Sigmoid colon (tissue), 7 donors: Measurements from ENCODE around the gene ATP1B3. TPM values are rescaled to one million over a fixed set of nuclear protein-coding genes. Genes with fewer than 3 reads are reported as not detected.

Source experiments
- DNase-seq: peaks from one replicate; pipeline ENCODE4 v3.0.0-alpha.2; 2019
- H3K27ac ChIP-seq, 4 donors: fragments of 200-600 bp; sonication (generic); one replicate each; pipeline ENCODE4 v1.5.1; 2016 to 2019; ENCODE audit warnings: mild to moderate bottlenecking in 1 of 4
- H3K27me3 ChIP-seq, 3 donors: fragments of 200-600 bp; sonication (generic); one replicate each; pipeline ENCODE4 v1.5.1; 2019; ENCODE audit warnings: mild to moderate bottlenecking in 1 of 3
- H3K36me3 ChIP-seq, 4 donors: fragments of 200-600 bp; sonication (generic); one replicate each; pipeline ENCODE4 v1.5.1; 2016 to 2019
- H3K4me1 ChIP-seq, 4 donors: fragments of 200-600 bp; sonication (generic); one replicate each; pipeline ENCODE4 v1.5.1; 2017 to 2019
- H3K4me3 ChIP-seq, 4 donors: fragments of 200-600 bp; sonication (generic); one replicate each; pipeline ENCODE4 v1.5.1; 2017 to 2019; ENCODE audit warnings: mild to moderate bottlenecking in 2 of 4, moderate library complexity in 1 of 4
- H3K9me3 ChIP-seq, 4 donors: fragments of 200-600 bp in 3 of 4; sonication (generic) in 3 of 4; one replicate each; pipeline versions ENCODE4 v1.5.1 to v1.6.1; 2013 to 2019
- CTCF ChIP-seq, 4 experiments: fragments of 450-650 bp in 3 of 4; fragments of 200-600 bp in 1 of 4; IDR thresholded peaks; one replicate each; pipeline ENCODE4 v1.5.1; 2016 to 2019; ENCODE audit warnings: antibody characterized with exemption in 4 of 4, mild to moderate bottlenecking in 3 of 4, moderate library complexity in 2 of 4
- EP300 ChIP-seq, 4 donors: sonication (generic); formaldehyde crosslinking; IDR thresholded peaks; one replicate each; pipeline ENCODE4 v1.6.1; 2017; ENCODE audit warnings: antibody characterized with exemption in 4 of 4
- POLR2A ChIP-seq, 2 donors: fragments of 450-650 bp; IDR thresholded peaks; one replicate each; pipeline ENCODE4 v1.6.1; 2016; ENCODE audit warnings: antibody characterized with exemption in 2 of 2, mild to moderate bottlenecking in 2 of 2, moderate library complexity in 2 of 2
- POLR2AphosphoS5 ChIP-seq, 4 donors: sonication (generic); formaldehyde crosslinking; IDR thresholded peaks; one replicate each; pipeline ENCODE4 v1.6.1; 2017; ENCODE audit warnings: antibody characterized with exemption in 4 of 4
- WGBS, 2 donors: extraction: QIAGEN DNeasy Blood & Tissue Kit; methylation state at CpG; one replicate each; pipeline ENCODE4 v1.1.7; 2013; 5-methylcytosine and 5-hydroxymethylcytosine counted together
- intact Hi-C: fragments of 100-400 bp; cut with DNase I; formaldehyde crosslinking; loops from one replicate; pipeline ENCODE4 v1.15.1; 2023
- polyA plus RNA-seq, 3 donors: library from polyadenylated mRNA; stranded (reverse); fragments of 200-250 nt; gene quantifications; one replicate each; pipeline ENCODE4 v1.2.3, GENCODE V29; 2013
- total RNA-seq, 4 donors: library from RNA; depleted of rRNA; stranded (reverse); fragments of >200 nt; gene quantifications; one replicate each; pipeline ENCODE4 v1.1.0, GENCODE V29; 2016
- donor health status: healthy with polysubstance abuse.
- donor health status: Bipolar disorder and iron deficiency.
- donor health status: healthy.

Gene ATP1B3
- total and polyA plus RNA-seq, 7 donors = 29.9 to 235 (median 69.5) TPM

GRCh38 chr3:141895731-141896130, 19.3 kb downstream of the ATP1B3 start:
- H3K4me1 ChIP-seq = peaks cover 0 to 6% (median 2%) of the 10 kb centered on the region in 4 donors
- no peak overlapping the region for H3K4me3 ChIP-seq
- H3K27ac ChIP-seq = no peak overlapping the region
- TF ChIP-seq POLR2AphosphoS5 (IDR thresholded peaks at IDR 0.05) = peak in 1 of 4 donors; percentile 5
- no peak for TF ChIP-seq CTCF (IDR thresholded peaks at IDR 0.05)
- no peak for TF ChIP-seq POLR2A (IDR thresholded peaks at IDR 0.05)
- TF ChIP-seq EP300 (IDR thresholded peaks at IDR 0.05) = no peak
- 94 to 97% methylated on average over 3 of the region's 3 CpGs for WGBS, 2 donors
- no peaks in the 10 kb centered on the region for H3K36me3 ChIP-seq
- no peak for DNase-seq
- no peaks in the 10 kb centered on the region for H3K9me3 ChIP-seq
- intact Hi-C loops = no loop called here
- H3K27me3 ChIP-seq = no peaks in the 10 kb centered on the region

- Histone ChIP-seq H3K4me3 (no peak overlapping the region), H3K9me3 (no peaks in the 10 kb centered on the region), H3K4me1 (peaks cover 0 to 6% (median 2%) of the 10 kb centered on the region in 4 donors), H3K36me3 (peaks cover 0 to 4% (median 0%) of the 10 kb centered on the region in 4 donors), H3K27ac (no peak overlapping the region), H3K27me3 (no peaks in the 10 kb centered on the region)
- intact Hi-C loops = no loop called here
- no peak for TF ChIP-seq EP300 (IDR thresholded peaks at IDR 0.05)
- TF ChIP-seq POLR2AphosphoS5 (IDR thresholded peaks at IDR 0.05) = no peak
- no peak for TF ChIP-seq CTCF (IDR thresholded peaks at IDR 0.05)
- TF ChIP-seq POLR2A (IDR thresholded peaks at IDR 0.05) = no peak
- DNase-seq = no peak
- 97 to 98% methylated on average over 1 of the region's 1 CpG for WGBS, 2 donors
Measured at GRCh38 chr3:141898908-141899307, 22.5 kb downstream of the ATP1B3 start.

GRCh38 chr3:141900343-141900742, 23.9 kb downstream of the ATP1B3 start:
- Histone ChIP-seq H3K4me1 (no peaks in the 10 kb centered on the region), H3K36me3 (peaks cover 0 to 15% (median 0%) of the 10 kb centered on the region in 4 donors), H3K9me3 (no peaks in the 10 kb centered on the region), H3K4me3 (no peak overlapping the region), H3K27ac (no peak overlapping the region), H3K27me3 (no peaks in the 10 kb centered on the region)
- TF ChIP-seq POLR2A (IDR thresholded peaks at IDR 0.05) (no peak), EP300 (IDR thresholded peaks at IDR 0.05) (no peak), CTCF (IDR thresholded peaks at IDR 0.05) (no peak)
- 96 to 97% methylated on average over 3 of the region's 3 CpGs for WGBS, 2 donors
- intact Hi-C loops = no loop called here
- no peak for DNase-seq

- no peak for TF ChIP-seq POLR2A (IDR thresholded peaks at IDR 0.05)
- TF ChIP-seq CTCF (IDR thresholded peaks at IDR 0.05) = no peak
- TF ChIP-seq POLR2AphosphoS5 (IDR thresholded peaks at IDR 0.05) = no peak
- TF ChIP-seq EP300 (IDR thresholded peaks at IDR 0.05) = no peak
- no peaks in the 10 kb centered on the region for H3K9me3 ChIP-seq
- no peak overlapping the region for H3K4me3 ChIP-seq
- H3K36me3 ChIP-seq = peaks cover 0 to 25% (median 2%) of the 10 kb centered on the region in 4 donors
- no peak for DNase-seq
- intact Hi-C loops = no loop called here
- no peak overlapping the region for H3K27ac ChIP-seq
- 81 to 83% methylated on average over 2 of the region's 2 CpGs for WGBS, 2 donors
- H3K27me3 ChIP-seq = no peaks in the 10 kb centered on the region
- no peaks in the 10 kb centered on the region for H3K4me1 ChIP-seq
Measured at GRCh38 chr3:141901914-141902313, 25.5 kb downstream of the ATP1B3 start.

GRCh38 chr3:141904203-141904602, 27.8 kb downstream of the ATP1B3 start:
- 59 to 66% methylated on average over 4 of the region's 4 CpGs for WGBS, 2 donors
- TF ChIP-seq POLR2A (IDR thresholded peaks at IDR 0.05) = no peak
- no peak for TF ChIP-seq CTCF (IDR thresholded peaks at IDR 0.05)
- TF ChIP-seq EP300 (IDR thresholded peaks at IDR 0.05) = no peak
- no peak for TF ChIP-seq POLR2AphosphoS5 (IDR thresholded peaks at IDR 0.05)
- H3K4me1 ChIP-seq = no peaks in the 10 kb centered on the region
- H3K4me3 ChIP-seq = no peak overlapping the region
- peaks cover 0 to 46% (median 12%) of the 10 kb centered on the region in 4 donors for H3K36me3 ChIP-seq
- no peaks in the 10 kb centered on the region for H3K27me3 ChIP-seq
- intact Hi-C loops = no loop called here
- DNase-seq = no peak
- no peaks in the 10 kb centered on the region for H3K9me3 ChIP-seq
- H3K27ac ChIP-seq = no peak overlapping the region
